HUES48 (cell line): ENCODE results near the gene POU2AF1.

Experiments
- H3K27ac ChIP-seq: one replicate; pipeline ENCODE4 v1.7.0; 2013; ENCODE audit warnings: low read depth, low read length, inconsistent platforms
- H3K27me3 ChIP-seq: 2 replicates; pipeline ENCODE4 v1.6.1; 2013; ENCODE audit warnings: mild to moderate bottlenecking, low read length; ENCODE audit not compliant: control insufficient read depth, insufficient read depth
- H3K36me3 ChIP-seq: 2 replicates; pipeline ENCODE4 v1.6.1; 2013; ENCODE audit warnings: low read length; ENCODE audit not compliant: control insufficient read depth, insufficient read depth
- H3K4me1 ChIP-seq: 2 replicates; pipeline ENCODE4 v1.6.1; 2013; ENCODE audit warnings: mild to moderate bottlenecking, low read length; ENCODE audit not compliant: control insufficient read depth, insufficient read depth
- H3K4me3 ChIP-seq: 2 replicates; pipeline ENCODE4 v1.5.1; 2013; ENCODE audit warnings: mild to moderate bottlenecking, low read depth, low read length
- H3K9ac ChIP-seq: 2 replicates; pipeline ENCODE4 v1.6.1; 2013; ENCODE audit warnings: mild to moderate bottlenecking, low read depth, low read length, moderate library complexity
- H3K9me3 ChIP-seq: 2 replicates; pipeline ENCODE4 v1.6.1; 2013; ENCODE audit warnings: low read length; ENCODE audit not compliant: control insufficient read depth, insufficient read depth

The POU2AF1 gene

GRCh38 chr11:111336582-111337256 lies 42.4 kb downstream of the POU2AF1 start:
- no peaks in the 10 kb centered on the region for H3K27me3 ChIP-seq
- peaks cover 20% of the 10 kb centered on the region for H3K4me1 ChIP-seq
- H3K9me3 ChIP-seq = 0 out of 2 replicates have a peak, but pooled peaks cover 9% of the 10 kb centered on the region
- H3K27ac ChIP-seq = no peak overlapping the region
- no peaks in the 10 kb centered on the region for H3K36me3 ChIP-seq
- no peak overlapping the region for H3K4me3 ChIP-seq
- no peak overlapping the region for H3K9ac ChIP-seq

- Histone ChIP-seq H3K36me3 (no peaks in the 10 kb centered on the region), H3K4me1 (peaks cover 20% of the 10 kb centered on the region), H3K4me3 (no peak overlapping the region), H3K9me3 (0 out of 2 replicates have a peak, but pooled peaks cover 9% of the 10 kb centered on the region), H3K27ac (no peak overlapping the region), H3K27me3 (no peaks in the 10 kb centered on the region), H3K9ac (no peak overlapping the region)
Observed at GRCh38 chr11:111336062-111336461, 43.0 kb downstream of the POU2AF1 start.

GRCh38 chr11:111335549-111335948 lies 43.5 kb downstream of the POU2AF1 start:
- Histone ChIP-seq H3K36me3 (no peaks in the 10 kb centered on the region), H3K27ac (no peak overlapping the region), H3K9ac (no peak overlapping the region), H3K9me3 (0 out of 2 replicates have a peak, but pooled peaks cover 9% of the 10 kb centered on the region), H3K4me1 (peaks cover 20% of the 10 kb centered on the region), H3K4me3 (no peak overlapping the region), H3K27me3 (no peaks in the 10 kb centered on the region)

- Histone ChIP-seq H3K36me3 (no peaks in the 10 kb centered on the region), H3K4me1 (peaks cover 20% of the 10 kb centered on the region), H3K27ac (no peak overlapping the region), H3K27me3 (no peaks in the 10 kb centered on the region), H3K9ac (no peak overlapping the region), H3K9me3 (0 out of 2 replicates have a peak, but pooled peaks cover 6% of the 10 kb centered on the region), H3K4me3 (no peak overlapping the region)
Observed at GRCh38 chr11:111334532-111335502, 44.3 kb downstream of the POU2AF1 start.

GRCh38 chr11:111331711-111332479 lies 47.2 kb downstream of the POU2AF1 start:
- H3K9ac ChIP-seq = no peak overlapping the region
- H3K4me3 ChIP-seq = no peak overlapping the region
- no peaks in the 10 kb centered on the region for H3K36me3 ChIP-seq
- no peaks in the 10 kb centered on the region for H3K27me3 ChIP-seq
- H3K27ac ChIP-seq = no peak overlapping the region
- no peaks in the 10 kb centered on the region for H3K9me3 ChIP-seq
- H3K4me1 ChIP-seq = peaks cover 18% of the 10 kb centered on the region

GRCh38 chr11:111330234-111330893 lies 48.7 kb downstream of the POU2AF1 start:
- Histone ChIP-seq H3K27me3 (no peaks in the 10 kb centered on the region), H3K4me3 (no peak overlapping the region), H3K36me3 (no peaks in the 10 kb centered on the region), H3K9ac (no peak overlapping the region), H3K27ac (no peak overlapping the region), H3K4me1 (0 out of 2 replicates have a peak, but pooled peaks cover 4% of the 10 kb centered on the region), H3K9me3 (no peaks in the 10 kb centered on the region)

- no peaks in the 10 kb centered on the region for H3K9me3 ChIP-seq
- no peak overlapping the region for H3K27ac ChIP-seq
- H3K4me3 ChIP-seq = no peak overlapping the region
- no peaks in the 10 kb centered on the region for H3K27me3 ChIP-seq
- no peak overlapping the region for H3K9ac ChIP-seq
- H3K4me1 ChIP-seq = no peaks in the 10 kb centered on the region
- no peaks in the 10 kb centered on the region for H3K36me3 ChIP-seq
Observed at GRCh38 chr11:111329306-111330204, 49.5 kb downstream of the POU2AF1 start.

- no peaks in the 10 kb centered on the region for H3K27me3 ChIP-seq
- no peak overlapping the region for H3K4me3 ChIP-seq
- H3K27ac ChIP-seq = no peak overlapping the region
- H3K9me3 ChIP-seq = no peaks in the 10 kb centered on the region
- H3K9ac ChIP-seq = no peak overlapping the region
- no peaks in the 10 kb centered on the region for H3K36me3 ChIP-seq
- no peaks in the 10 kb centered on the region for H3K4me1 ChIP-seq
Observed at GRCh38 chr11:111327908-111328624, 51.0 kb downstream of the POU2AF1 start.

GRCh38 chr11:111326824-111327223 lies 52.3 kb downstream of the POU2AF1 start:
- no peaks in the 10 kb centered on the region for H3K36me3 ChIP-seq
- no peaks in the 10 kb centered on the region for H3K27me3 ChIP-seq
- no peaks in the 10 kb centered on the region for H3K9me3 ChIP-seq
- H3K4me3 ChIP-seq = no peak overlapping the region
- no peak overlapping the region for H3K9ac ChIP-seq
- no peak overlapping the region for H3K27ac ChIP-seq
- no peaks in the 10 kb centered on the region for H3K4me1 ChIP-seq
